Measurements from ENCODE around the gene MRPL22.
"Not testable (repeated sequence)": the region's sequence is repeated elsewhere in the genome, so short reads cannot be mapped to it uniquely, and the experiment has no call there.

The MRPL22 gene

GRCh38 chr5:154940375-154940771 lies 500 bp upstream of the MRPL22 start:
- DNase-seq: peak in 1 of 56 donors; percentile 1

GRCh38 chr5:154943527-154943926 lies 2.7 kb downstream of the MRPL22 start:
- no peak for DNase-seq

- DNase-seq: no peak
Observed at GRCh38 chr5:154944716-154945115, 3.8 kb downstream of the MRPL22 start.

GRCh38 chr5:154945695-154946301 lies 4.9 kb downstream of the MRPL22 start:
- no peak for DNase-seq

- DNase-seq: peak in 5 of 56 donors; percentile 1 to 50 (median 5)
Observed at GRCh38 chr5:154947778-154948177, 6.9 kb downstream of the MRPL22 start.

- DNase-seq: no peak
Observed at GRCh38 chr5:154948313-154948712, 7.4 kb downstream of the MRPL22 start.

GRCh38 chr5:154949781-154950180 lies 8.9 kb downstream of the MRPL22 start:
- DNase-seq: no peak

GRCh38 chr5:154956712-154957111 lies 15.8 kb downstream of the MRPL22 start:
- DNase-seq: no peak

- DNase-seq: no peak
Observed at GRCh38 chr5:154962494-154962893, 21.6 kb downstream of the MRPL22 start.

GRCh38 chr5:154966081-154966841 lies 25.4 kb downstream of the MRPL22 start:
- no peak for DNase-seq

GRCh38 chr5:154966874-154967273 lies 26.0 kb downstream of the MRPL22 start:
- no peak for DNase-seq

GRCh38 chr5:154967421-154968024 lies 26.6 kb downstream of the MRPL22 start:
- DNase-seq: peak in 3 of 56 donors; percentile 1 to 6 (median 2)

- no peak for DNase-seq
Observed at GRCh38 chr5:154968953-154969352, 28.1 kb downstream of the MRPL22 start.

- no peak for DNase-seq
Observed at GRCh38 chr5:154970759-154971158, 29.9 kb downstream of the MRPL22 start.

- DNase-seq: no peak
Observed at GRCh38 chr5:154971501-154971900, 30.6 kb downstream of the MRPL22 start.

- DNase-seq: peak in 27 of 56 donors; percentile 1 to 47 (median 10)
Observed at GRCh38 chr5:154972476-154973080, 31.7 kb downstream of the MRPL22 start.

GRCh38 chr5:154976082-154976481 lies 35.2 kb downstream of the MRPL22 start:
- DNase-seq: not testable (repeated sequence)

- DNase-seq: no peak
Observed at GRCh38 chr5:154977409-154977808, 36.5 kb downstream of the MRPL22 start.

GRCh38 chr5:154978294-154978693 lies 37.4 kb downstream of the MRPL22 start:
- DNase-seq: not testable (repeated sequence)

- DNase-seq: no peak
Observed at GRCh38 chr5:154984946-154985516, 44.2 kb downstream of the MRPL22 start.

- no peak for DNase-seq
Observed at GRCh38 chr5:154986151-154986550, 45.3 kb downstream of the MRPL22 start.

- DNase-seq: no peak
Observed at GRCh38 chr5:154989626-154990025, 48.8 kb downstream of the MRPL22 start.

All from nucleus accumbens (tissue), 56 donors.